ENCODE measurements around the gene MESP1.

The MESP1 gene

DNA sequence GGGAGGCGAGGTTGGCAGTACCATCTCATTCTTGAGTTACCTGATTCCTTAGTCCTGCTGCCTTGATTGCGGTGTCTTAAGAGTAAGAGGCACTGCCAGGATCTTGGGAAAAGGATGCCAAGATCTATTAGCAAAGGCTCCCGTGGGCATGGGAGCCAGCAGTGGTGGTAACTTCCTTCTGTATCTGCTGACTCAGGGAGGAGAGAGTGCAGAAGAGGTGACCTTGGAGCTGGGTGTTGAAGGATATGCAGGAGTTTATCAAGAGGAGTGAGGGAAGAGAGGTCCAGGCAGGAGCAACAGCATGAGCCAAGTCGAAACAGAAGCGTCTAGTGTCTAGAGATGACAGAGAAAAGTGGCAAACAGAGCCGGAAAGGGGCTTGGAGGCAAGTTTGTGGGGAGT is 29.6 kb upstream of the MESP1 start:
- FAIRE-seq = no peak

DNA sequence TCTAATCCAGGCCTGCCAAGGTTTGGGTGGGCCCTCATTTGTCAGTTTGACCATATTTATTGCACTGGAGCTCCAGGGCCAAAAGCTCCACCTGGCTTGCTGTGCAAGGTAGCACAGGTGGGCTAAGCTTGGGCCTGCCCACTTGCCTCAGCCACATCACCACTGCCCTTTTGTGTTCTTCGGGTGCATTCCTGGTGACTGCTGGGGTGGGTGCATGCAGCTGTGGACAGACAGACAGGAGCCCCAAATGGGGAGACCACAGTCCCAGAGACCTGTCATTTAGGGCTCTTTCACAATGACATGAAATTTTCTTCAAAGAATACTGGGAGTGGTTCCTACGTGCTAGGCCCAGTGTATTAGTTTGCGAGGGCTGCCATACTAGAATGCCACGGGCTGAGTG is 27.8 kb upstream of the MESP1 start:
- FAIRE-seq = no peak

DNA sequence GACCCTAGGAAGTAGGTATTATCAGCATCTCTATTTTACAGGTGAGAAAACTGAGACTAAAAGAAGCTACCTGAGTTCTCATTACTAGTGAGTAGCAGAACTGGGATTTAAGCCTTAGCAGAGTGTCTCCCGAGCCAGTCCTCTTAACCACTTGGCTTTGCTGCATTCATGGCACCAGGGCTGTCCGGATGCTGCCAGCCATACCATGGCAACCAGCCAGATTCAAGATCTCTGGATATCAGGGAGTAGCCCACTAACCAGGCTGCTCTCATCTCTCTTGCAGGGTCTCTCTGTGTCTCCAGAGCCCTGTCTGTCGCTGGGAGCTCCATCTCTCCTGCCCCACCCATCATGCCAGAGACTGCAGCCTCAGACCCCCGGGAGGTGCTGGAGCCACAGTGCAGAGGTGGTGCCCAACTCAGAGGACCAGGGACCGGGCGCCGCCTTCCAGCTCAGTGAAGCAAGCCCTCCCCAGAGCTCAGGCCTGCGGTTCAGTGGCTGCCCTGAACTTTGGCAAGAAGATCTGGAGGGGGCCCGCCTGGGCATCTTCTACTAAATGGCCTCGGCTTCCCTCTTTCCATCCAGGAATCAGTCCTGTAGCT is 26.8 kb upstream of the MESP1 start:
- FAIRE-seq = no peak

DNA sequence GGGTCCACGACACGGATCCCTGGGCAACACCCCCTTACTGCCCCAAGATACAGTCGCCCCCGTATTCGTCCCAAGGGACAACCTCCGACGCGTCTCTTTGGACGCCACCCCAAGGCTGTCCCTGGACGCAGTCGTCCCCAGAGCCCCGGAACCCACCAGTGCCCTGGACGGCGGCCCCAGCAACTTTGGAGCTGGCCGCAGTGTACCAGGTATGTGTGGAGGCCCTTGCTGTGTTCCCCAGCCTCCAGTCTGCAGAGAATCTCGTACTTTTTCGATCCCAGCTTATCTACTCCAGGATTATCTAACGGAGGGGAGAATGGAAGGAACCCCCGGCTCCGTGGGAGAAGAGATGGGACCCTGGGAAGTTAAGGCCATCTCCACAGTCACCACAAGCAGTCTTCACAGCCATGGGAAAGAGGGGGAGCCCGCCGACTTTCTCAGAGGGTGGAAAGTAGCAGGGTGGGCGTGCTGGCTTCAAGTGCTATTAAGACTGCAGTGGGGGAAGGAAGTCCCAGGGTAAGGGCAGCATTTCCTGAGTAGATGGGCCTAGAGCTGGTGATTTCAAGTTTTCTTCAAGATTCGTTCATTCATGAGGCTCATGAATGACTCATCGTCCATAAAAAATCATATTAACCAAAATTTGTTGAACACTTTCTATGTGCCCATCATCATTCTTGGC is 26.2 kb upstream of the MESP1 start:
- FAIRE-seq = no peak

DNA sequence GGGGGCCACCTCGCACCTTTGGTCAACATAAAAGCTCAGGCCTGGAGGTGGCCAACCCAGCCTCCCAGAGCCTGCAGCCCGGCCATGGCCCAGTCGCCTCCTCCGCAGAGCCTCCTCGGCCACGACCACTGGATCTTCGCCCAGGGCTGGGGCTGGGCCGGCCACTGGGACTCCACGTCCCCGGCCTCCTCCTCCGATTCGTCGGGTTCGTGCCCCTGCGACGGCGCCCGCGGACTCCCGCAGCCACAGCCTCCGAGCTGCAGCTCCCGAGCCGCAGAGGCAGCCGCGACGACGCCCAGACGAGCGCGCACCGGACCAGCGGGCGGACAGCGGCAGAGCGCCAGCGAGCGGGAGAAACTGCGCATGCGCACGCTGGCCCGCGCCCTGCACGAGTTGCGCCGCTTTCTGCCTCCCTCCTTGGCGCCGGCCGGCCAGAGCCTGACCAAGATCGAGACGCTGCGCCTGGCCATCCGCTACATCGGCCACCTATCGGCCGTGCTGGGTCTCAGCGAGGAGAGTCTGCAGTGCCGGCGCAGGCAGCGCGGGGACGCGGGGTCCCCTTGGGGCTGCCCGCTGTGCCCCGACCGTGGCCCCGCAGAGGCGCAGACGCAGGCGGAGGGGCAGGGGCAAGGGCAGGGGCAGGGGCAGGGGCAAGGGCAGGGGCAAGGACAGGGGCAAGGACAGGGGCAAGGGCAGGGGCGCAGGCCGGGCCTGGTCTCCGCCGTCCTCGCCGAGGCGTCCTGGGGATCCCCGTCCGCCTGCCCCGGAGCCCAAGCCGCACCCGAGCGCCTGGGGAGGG is 25.4 kb upstream of the MESP1 start, which contains the start of gene MESP2:
MESP2 (plus strand) TSS at position 59 of the 799 bp plus-strand sequence; CDS start at position 85, 26 bp downstream.
- no peak for FAIRE-seq

DNA sequence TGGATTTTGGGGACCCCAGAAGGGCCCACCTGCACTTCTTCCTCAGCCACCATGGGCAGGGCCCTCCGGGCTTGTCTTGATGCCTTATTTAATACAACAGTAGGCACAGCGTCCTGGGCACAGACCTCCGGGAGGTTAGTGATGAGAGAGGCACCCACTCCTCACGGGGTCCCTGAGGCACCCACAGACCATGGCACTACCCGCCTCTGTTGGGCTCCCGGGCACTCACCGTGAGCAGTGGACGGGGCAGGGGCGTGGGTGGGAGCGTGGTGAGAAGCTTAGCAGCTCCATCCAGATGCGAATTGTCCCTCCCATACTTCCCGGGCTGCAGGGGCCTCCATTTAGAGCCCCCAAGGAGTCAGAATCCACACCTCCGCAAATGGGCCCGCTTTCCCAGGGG is 24.8 kb upstream of the MESP1 start:
- no peak for FAIRE-seq

DNA sequence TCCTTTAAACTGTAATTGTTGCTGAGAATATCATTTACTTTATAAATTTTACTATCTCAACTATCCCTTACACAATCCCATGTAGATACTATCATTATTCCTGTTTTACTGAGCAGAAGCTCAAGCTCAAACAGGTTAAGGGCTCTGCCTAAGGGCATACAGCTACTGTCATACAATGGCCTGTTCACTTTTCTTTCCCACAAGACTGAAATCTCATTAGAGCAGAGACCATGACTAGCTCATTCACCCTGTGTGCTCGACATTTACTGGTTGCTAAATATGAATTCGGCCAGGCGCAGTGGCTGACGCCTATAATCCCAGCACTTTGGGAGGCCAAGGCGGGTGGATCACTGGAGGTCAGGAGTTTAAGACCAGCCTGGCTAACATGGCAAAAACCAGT is 23.4 kb upstream of the MESP1 start:
- no peak for FAIRE-seq

DNA sequence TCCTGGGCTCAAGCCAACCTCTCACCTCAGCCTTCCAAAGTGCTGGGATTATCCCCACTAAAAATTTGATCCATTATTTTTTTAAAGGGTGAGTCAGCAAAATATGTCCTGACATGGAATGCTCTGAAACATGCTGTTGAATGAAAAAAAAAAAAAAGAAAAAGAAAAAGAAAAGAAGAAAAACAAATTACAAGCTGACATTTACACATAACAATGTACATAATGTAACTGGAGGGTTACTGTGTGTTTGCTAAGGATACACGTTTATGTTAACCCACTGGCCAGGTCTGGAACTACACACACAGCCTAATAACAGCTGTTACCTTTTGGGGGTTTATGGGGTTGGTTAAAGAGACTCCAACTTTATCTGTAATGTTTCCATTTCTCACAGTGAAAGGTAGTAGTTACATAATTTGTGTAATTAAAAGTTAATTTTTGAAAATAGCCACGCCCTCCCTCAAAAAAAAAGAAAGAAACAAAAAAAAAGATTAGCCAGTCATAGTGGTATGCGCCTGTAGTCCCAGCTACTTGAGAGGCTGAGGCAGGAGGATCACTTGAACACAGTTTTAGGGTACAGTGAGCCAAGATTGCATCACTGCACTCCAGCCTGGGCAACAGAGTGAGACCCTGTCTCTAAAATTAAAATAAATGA is 22.0 kb upstream of the MESP1 start:
- no peak for FAIRE-seq

DNA sequence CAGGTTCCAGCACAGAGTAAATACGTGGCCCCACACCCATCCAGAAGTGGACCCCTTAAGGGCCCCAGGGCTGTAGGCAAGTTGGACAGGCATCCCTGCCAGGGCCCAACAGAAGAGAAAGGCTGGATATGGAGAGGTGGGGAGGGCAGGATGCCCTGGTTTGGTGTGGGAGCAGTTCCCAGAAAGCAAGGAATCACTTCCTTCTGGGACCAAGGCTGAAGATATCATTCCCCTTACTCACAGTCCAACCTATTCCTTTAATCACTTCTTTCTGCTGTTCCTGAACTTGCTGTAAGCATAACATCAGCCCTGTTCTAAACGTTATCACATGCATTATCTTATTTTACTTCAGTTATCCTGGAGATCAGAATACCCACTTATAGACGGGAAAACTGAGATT is 19.0 kb upstream of the MESP1 start:
- FAIRE-seq = no peak

DNA sequence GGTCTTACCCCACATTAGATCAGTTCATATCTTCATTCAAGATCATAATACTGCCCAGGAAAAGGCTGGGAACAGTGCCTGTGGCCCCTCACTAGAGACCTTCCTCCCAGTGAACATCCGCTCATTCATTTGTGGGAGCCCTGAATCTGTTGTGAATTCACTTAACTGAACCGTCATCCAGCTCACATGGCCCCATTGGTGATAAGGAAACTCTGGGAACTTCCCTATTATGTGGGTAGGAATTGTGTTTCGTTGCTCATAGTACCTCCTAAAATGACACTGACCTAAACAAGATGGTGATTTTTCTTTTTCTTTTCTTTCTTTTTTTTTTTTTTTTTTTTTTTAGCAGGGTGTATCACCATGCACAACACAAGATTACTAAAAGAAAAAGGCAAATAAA is 18.3 kb upstream of the MESP1 start:
- no peak for FAIRE-seq

DNA sequence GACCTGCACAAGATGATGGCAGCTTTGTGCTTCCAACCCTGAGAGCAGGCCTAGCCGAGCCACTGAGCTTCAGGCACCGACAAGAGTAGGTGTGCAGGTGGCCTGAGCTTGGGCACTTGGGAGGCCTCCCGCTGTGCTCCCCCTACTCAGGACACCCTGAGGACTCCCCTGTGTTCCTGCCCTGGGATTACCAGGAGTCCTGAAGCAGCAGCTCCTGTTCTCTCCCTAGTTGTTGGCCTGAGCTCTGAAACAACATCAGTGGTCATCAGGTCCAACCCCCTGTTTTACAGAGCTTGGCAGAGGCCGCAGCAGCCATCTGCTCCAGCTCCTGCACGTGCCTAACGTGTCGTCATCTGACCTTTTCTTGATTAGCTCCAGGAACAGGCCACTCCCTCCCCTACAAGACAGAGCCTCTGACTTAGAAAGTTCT is 17.0 kb upstream of the MESP1 start:
- no peak for FAIRE-seq

DNA sequence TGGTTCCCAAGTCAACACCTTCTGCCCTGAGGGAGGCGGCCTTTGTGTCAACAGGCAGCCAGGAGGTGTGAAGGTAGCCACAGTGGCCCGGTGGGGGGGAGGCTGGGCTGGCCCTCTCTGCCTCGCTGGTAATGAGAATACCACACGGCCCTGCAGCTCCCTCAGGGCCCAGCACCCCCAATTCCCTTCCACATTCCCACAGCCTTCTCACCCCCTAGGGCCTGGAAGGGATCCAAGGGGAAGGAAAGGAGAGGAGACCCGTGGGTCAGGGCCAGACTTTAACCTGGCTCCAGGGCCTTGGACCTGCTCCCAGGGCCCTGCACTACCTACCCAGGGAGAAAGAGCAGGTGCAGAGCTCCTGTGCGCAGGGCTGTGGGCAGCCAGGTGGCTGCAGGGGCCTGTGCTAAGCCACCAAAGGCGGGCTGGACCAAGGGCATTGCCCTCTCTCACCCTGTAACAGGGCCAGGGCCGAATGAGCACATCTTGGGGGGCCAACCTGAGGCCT is 16.4 kb upstream of the MESP1 start:
- FAIRE-seq = no peak

DNA sequence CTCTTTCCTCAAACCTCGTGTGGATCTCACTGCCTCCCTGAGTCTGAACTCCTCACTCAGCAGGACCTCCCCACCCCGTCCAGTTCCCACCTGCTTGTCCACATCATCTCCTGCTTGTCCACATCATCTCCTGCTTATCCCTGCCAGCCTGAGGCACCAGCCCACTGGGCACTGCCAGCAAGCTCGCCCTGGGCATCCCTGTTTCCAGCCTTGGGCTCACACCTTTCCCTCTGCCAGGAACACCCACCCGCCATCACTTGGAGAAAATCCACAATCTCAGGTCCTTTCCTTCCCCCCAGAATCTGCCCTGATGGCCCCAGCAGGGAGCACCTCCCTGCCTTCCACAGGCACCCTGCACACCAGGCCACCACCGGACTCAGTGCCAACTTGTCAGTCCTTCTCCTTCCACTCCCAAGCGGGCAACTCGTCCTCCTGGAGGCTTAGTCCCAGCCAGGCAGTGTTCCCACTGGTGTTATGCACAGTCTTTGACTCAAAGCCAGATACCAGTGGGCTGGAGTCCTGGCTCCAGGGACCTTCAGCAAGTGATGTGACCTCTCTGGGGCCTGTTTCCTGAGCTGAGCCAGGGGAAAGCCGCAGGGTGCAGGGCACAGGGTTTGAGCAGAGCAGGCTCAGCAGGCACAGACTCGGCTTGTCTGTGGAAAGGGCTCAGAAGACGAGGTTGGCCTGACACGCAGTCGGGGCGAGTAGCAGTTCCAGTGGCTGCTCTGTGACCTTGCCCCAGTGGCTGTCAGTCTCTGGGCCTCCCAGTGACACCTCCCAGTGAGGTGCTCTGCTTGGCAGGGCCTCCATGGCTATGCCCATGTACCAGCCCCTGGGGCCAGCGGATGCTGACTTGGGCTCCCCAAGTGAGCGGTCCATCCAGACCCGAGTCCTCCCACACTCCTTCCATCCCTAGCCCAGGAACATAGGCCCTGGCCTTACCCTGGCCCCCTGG is 15.6 kb upstream of the MESP1 start:
- no peak for FAIRE-seq

DNA sequence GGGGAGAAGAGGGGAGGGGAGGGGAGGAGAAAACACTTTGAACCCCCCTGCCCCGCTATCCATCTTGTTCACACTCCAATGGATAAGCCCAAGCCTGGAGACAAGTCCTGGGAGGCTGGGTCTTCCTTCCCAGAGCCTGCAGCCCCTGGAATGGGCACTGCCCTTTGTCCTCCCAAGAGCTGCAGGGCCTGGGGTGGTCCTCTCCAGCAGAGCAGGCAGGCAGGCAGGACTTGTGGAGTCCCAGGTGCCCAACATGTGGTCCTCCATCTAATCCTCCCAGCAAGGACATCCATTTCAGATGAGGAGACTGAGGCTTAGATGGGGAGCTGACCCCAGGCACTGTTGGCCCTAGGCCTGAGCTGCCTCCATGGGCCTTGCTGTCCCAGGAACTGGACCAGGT is 14.6 kb upstream of the MESP1 start:
- FAIRE-seq = no peak

DNA sequence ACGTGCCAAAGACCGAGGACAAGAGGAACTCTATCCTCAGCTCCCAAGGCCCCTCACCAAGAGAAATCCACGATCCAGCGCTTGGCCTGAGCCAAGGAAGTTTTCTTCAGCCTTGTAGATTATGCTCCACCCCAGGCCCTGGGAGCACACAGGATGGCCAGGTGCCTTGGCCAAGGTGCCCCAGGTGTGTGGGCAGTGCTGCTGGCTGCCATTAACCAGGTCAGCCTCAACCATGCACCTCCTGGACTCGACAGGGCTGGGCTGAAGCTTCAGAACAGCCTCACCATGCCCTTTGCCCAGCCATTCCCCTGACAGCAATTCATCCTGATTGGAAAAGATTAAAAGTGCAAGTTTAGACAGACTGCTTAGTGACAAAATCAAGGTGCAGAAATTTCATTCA is 10.9 kb upstream of the MESP1 start:
- no peak for FAIRE-seq

DNA sequence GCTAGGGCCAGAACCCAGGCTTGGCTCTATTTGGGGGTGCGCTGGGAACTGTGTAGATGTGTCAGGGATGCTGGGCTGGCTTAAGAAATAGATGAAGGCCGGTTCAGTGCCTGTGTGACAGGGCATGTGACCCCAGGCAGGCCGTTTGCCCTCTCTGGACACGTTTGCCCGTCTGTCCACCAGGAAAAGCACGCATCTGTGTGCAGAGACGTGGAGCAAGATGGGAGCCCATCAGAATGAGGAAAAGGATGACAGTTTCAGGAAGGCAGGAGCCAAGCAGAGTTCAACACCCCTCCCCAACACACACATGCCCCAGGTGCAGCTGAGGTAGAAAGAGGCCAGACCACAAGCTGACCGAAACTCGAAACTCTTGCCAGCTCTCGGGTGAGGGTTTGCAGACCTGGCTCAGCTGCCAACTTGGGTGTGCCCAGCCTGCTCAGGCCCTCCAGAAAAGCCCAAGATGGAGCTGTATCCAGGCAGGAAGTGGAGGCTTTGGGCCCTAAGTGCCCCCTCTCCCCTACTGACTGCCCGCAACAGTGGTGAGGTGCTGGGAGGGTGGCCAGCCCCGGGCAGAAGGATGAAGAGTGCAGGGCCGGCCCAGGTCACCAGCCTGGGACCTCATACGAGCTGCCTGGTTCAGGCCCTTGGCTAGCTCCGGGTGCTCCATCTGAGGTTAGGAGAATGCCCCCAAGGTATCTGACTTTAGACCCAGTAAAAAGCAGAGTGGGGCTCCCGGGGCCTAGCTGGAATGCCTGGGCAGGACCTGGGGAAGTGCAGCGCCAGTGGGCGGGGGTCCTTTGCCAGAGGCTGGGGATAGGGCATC is 10.2 kb upstream of the MESP1 start:
- FAIRE-seq = no peak

DNA sequence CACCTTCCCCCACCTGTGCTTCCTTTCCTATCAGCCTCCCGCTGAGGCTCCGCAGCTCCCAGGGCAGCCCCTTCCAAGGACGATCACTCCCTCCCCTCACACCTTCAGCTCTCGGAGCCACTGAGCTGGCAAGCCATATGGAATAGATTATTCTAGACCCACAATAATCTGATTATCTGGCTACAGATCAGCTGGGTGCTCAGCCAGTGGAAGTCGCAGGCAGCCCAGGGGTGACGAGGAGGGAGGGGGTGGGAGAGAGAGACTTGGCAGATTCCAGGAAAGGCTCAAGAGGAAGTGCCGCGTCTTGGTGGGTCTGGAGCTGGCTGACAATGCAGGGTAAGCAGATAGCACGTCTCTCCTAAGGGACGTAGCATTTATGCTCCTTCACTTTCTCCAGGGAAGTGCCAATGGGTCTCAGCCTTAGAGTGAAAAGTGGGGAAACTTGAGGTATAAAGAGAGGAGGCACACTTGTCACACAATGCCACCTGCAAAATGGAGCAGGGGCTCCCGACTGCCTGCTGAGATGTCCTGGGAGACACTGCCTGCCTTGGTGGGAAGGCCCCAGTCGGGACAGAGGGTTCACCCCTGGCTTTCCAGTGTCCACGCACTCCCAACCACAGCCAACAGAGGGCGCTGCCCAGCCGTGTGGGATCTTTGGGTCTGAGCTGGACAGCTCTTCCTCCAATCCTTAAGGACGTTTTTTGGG is 9.4 kb upstream of the MESP1 start:
- FAIRE-seq = no peak

DNA sequence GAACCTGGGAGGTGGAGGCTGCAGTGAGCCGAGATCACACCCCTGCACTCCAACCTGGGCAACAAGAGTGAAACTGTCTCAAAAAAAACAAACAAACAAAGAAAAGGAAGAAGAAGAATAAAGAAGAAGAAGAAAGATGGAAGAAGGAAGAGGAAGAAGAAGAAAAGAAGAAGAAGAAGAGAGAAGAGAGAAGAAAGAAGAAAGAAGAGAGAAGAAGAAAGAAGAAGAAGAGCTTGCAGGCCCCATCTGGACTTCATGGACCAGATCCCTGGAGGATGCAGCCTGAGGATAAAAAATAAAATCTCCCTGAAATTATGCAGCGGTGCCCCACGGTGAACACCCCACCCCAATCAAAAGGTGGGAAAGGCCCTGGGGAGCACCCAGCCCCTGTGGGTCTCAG is 8.8 kb upstream of the MESP1 start:
- no peak for FAIRE-seq

DNA sequence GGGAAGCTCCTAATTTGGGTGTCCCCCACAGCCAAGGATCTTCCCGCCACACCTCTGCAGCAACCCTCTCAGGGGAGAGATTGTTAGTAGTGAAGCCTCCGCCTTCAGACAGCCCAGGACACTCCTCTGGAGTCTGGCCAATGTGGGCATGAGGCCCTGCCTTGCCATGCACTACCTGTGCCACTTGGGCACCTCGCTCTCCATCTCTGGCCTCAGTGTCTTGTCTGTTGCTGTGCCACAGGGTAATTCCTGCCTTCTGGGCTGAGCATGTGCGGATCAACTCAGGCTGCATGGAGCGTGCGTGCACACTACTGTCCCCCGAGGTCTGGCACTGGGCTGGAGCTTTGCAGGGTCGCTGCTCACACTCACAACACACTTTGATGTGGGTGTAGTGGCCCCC is 7.9 kb upstream of the MESP1 start:
- no peak for FAIRE-seq

DNA sequence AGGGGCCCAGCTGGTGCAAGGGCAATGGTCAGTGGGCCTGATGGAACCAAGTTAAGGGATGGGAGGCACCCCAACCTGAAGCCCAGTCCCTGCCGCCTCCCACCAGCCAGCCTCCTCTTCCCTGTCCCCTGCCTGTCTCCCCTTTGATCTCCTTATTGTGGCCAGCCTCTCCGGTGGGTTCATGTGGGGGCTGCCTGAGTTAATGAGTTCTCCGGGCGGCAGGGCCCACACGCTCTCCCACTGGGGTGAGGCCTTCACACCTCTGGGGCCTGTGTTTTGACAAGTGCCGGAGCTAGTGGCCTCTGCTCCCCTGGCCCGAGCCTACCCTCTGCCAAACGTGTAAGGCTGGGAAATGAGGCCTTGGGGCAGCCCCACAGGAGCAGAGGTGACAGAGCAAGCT is 7.2 kb upstream of the MESP1 start:
- FAIRE-seq = no peak

DNA sequence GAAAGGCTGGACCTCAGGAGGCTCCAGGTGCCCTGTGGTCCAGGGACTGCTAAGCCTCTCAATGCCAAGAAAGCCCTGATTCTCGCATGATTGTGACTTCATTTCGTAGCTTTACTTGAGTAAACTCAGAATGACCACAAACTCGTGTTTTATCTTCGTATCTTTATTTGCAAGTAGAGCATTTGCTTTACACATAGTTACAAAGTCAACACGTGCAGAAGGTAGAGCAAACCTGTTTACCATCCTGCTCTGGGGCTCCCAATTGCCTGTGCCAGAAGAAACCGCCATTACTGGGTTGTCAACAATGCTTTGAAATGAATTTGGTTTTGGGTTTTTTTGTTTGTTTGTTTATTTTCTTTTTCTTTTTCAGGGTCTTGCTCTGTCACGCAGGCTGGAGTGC is 5.8 kb upstream of the MESP1 start:
- FAIRE-seq = no peak

Data from colon (tissue), 2 donors.